ENCODE measurements around the gene UBASH3B.

UBASH3B gene

DNA sequence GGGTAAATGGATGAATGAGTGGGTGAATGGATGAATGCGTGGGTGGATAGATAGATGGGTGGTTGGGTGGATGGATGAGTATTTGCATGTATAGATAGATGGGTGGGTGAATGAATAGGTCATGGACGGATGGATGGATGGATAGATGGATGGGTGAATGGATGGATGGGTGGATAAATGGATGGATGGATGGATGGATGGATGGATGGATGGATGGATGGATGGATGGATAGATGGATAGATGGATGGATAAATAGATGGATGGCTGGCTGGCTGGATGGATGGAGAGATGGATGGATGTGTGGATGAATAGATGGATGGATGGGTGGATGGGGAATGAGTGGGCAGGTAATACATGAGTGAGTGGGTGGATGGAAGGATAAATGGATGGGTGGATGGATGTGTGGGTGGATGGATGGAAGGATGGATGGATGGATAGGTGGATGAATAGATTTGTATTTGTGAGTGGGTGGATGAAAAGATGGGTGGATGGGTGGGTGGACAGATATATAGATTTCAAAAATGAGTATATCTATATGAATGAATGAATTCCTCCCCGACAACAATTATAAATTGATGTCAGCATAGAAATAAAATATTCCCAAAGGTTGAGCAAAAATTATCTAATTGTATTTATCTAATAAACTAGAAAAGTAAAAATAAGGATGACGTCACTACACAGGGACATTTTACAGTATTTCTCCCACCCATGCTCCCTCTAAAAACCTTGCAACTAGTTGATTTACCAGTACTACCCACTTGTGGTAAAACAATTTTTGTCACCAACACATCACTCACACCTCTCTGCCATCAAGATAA is 182.2 kb downstream of the UBASH3B start:
- TF ChIP-seq, protein P1, sequence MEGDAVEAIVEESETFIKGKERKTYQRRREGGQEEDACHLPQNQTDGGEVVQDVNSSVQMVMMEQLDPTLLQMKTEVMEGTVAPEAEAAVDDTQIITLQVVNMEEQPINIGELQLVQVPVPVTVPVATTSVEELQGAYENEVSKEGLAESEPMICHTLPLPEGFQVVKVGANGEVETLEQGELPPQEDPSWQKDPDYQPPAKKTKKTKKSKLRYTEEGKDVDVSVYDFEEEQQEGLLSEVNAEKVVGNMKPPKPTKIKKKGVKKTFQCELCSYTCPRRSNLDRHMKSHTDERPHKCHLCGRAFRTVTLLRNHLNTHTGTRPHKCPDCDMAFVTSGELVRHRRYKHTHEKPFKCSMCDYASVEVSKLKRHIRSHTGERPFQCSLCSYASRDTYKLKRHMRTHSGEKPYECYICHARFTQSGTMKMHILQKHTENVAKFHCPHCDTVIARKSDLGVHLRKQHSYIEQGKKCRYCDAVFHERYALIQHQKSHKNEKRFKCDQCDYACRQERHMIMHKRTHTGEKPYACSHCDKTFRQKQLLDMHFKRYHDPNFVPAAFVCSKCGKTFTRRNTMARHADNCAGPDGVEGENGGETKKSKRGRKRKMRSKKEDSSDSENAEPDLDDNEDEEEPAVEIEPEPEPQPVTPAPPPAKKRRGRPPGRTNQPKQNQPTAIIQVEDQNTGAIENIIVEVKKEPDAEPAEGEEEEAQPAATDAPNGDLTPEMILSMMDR (conservative IDR thresholded peaks at IDR 0.05; ENCODE audit: control insufficient read depth, insufficient read depth, low read depth, low read length): no peak
- H3K4me3 ChIP-seq (ENCODE audit: control insufficient read depth, low read depth, low read length): no peak overlapping the region
- DNase-seq (ENCODE audit: low read depth): no peak

DNA sequence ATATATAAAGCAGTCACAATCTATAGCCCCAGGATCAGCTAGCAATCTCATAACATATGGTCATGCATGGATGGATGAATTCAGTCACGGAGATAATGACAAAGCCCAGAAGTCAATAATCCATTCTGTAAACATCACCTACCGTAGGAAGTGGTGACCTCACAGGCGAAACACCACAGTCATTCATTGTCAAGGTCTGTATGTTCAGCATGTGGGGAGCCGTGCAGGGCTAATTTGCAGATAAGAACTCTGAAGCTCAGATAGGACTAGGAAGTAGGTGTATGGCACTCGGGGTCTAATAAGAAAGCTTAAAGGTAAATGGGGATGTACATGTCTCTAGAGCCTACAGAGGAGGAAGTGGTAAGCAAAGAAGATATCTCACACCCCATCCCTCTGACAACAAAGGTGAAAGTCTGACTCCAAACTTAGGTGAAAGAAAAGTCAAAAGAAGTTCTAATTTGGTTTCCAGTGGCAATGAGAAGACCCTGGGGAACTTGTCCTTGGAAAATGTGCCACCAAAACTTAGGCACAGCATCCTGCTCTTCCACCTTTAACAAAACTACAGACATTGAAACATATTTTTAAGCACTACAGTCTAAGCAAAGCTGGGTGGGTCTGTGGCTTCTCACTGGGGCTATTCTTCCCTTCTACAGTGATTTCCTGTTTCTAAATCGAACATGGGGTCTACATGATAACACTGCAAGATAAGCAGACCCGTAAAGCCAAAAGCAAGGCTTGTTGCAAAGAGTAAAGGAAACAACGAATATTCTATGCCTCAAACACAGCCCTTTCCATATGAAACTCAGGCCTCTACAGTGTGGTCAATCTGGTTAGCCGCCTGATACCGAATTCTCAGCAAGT is 188.0 kb downstream of the UBASH3B start:
- no peak for DNase-seq (ENCODE audit: low read depth)
- TF ChIP-seq, protein P1 (conservative IDR thresholded peaks at IDR 0.05; ENCODE audit: control insufficient read depth, insufficient read depth, low read depth, low read length): no peak
- H3K4me3 ChIP-seq (ENCODE audit: control insufficient read depth, low read depth, low read length): no peak overlapping the region

DNA sequence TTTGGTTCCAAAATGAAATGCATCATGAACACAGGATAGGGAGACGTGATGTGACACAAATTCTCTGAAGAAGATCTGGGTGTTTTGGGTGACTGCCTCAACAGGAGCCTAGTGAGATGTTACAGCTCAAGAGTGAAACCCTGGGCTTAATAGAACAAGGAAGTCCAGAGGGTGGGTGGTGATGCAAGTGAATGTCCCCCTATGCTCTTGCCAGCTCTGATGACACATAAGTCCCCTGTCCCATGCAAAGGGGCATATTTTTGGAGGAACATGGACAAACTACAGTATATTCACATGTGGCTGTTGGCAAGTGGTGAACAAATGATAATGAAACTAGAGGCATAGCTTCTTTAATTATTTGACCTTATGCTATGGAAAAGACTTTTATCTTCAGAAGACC is 191.9 kb downstream of the UBASH3B start:
- TF ChIP-seq, protein P1 (conservative IDR thresholded peaks at IDR 0.05; ENCODE audit: control insufficient read depth, insufficient read depth, low read depth, low read length): no peak
- DNase-seq (ENCODE audit: low read depth): no peak
- no peak overlapping the region for H3K4me3 ChIP-seq (ENCODE audit: control insufficient read depth, low read depth, low read length)

DNA sequence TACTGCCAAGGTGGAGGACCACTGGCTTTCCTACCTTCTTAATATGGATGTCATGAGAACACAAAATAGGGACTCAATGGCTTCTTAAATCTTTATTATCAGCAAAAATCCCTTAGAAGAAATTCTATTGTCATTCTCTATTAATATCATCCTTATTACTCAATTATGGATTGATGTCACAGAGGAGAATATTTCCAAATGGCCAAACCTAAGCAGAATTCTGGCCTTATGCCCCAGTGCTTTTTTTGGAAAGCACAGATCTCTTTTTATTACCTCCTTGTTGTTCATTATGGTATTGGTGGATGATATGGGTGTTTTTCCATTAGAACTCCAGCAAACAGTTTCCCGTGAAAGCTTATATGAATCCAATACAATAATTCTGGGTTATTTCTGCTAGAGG is 192.7 kb downstream of the UBASH3B start:
- DNase-seq (ENCODE audit: low read depth): no peak
- TF ChIP-seq, protein P1 (conservative IDR thresholded peaks at IDR 0.05; ENCODE audit: control insufficient read depth, insufficient read depth, low read depth, low read length): no peak
- no peak overlapping the region for H3K4me3 ChIP-seq (ENCODE audit: control insufficient read depth, low read depth, low read length)

DNA sequence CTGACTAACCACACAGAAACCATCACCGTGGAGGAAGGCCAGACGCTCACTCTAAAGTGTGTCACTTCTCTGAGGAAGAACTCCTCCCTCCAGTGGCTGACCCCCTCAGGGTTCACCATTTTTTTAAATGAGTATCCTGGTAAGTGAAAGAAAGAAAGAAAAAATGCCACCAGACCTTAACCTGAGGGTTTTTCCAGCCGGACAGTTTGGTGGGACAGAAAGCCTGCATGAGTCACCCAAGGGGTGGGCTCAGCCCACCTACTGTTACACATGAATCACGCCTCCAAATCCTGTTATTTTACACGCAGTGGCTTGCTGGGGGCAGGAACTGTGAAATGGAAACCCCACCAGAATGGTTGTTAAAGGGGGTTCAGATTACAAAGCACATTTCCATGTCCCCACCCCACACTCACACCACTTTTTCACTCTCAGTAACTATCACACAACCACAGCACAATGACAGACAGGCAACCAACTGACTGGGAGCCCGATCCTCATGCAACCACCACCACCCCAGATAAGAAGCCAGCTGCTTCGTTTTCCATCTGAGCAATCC is 194.6 kb downstream of the UBASH3B start:
- no peak overlapping the region for H3K4me3 ChIP-seq (ENCODE audit: control insufficient read depth, low read depth, low read length)
- TF ChIP-seq, protein P1 (conservative IDR thresholded peaks at IDR 0.05; ENCODE audit: control insufficient read depth, insufficient read depth, low read depth, low read length): no peak
- DNase-seq (ENCODE audit: low read depth): peak; percentile 67

DNA sequence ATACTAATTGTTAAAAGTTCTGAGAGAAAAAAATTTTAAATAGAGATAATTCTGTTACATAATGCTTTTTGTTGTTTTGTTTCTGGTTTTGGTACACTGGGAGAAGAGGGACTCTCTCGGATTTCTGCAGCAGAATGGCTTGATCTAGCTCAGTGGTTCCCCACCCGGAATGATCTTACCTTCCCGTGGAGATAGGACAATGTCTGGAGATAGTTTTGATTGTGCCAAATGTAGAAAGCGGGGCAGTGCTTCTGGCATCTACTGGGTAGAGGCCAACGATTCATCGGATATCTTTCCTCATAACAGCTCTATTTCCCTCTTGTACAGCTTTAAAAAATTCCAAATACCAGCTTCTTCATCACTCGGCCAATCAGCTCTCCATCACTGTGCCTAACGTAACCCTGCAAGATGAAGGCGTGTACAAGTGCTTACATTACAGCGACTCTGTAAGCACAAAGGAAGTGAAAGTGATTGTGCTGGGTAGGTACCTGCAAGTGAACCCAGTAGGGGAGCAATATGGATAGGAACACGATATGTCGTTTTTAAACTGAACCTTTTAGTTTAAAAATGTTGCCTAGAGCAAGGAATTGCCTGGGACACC is 195.9 kb downstream of the UBASH3B start:
- DNase-seq (ENCODE audit: low read depth): no peak
- TF ChIP-seq, protein P1 (conservative IDR thresholded peaks at IDR 0.05; ENCODE audit: control insufficient read depth, insufficient read depth, low read depth, low read length): no peak
- H3K4me3 ChIP-seq (ENCODE audit: control insufficient read depth, low read depth, low read length): no peak overlapping the region
